ENCODE measurements around the gene ZBTB20.

DNA sequence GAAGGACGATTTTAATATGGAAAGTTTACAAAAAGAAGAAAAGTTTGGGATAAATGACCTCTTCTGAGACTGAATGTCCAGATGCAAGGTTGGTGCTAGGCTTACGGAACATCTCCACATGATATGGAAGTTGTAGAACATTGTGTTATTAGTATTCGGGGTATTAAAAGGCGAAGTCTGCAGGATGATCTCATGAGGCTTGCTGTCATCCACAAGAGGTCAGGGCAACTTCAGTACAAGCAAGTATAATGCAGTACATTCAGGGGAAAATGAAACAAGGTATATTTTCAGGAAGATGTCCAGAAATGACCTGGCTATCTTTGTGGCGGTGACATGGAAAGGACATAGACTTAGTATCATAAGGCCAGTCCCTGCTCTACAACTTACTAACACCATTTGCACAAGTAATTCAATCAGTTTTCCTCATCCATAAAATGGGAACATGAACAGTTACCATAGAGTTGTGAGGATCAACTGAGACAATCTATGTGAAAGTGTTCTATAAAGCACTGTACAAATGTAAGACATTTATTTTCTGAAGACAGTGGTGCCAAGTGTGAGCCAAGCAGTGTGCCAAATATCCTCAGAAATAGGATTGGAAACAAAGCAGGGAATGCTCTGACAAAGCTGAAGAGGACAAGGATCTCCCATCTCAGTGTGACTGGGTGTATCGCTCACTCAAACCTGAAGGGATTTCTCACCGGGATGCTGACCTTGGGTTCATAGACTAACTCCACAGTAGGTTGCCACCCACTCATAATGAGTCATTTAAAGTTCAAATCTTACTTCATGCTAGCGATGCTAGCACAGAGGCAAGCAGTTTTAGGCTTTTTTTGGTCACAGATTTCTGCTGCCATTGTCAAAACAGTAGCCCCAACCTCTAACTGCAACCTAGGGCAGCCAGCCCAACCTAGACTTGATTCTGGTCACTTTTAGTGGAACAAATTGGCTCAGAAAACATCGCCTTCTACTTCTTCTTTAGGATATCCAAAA lies 735.0 kb downstream of the ZBTB20 start:
- TF ChIP-seq CTCF (IDR thresholded peaks at IDR 0.05) = no peak
- TF ChIP-seq POLR2A (IDR thresholded peaks at IDR 0.05) = no peak
